GM21576 (cell line): Measurements from ENCODE around the gene ANKRD22.
"Not testable (repeated sequence)": the region's sequence is repeated elsewhere in the genome, so short reads cannot be mapped to it uniquely, and the experiment has no call there.

Source experiments
- ATAC-seq: cut with Tn5 transposase; IDR thresholded peaks from one replicate; pipeline ENCODE4 v1.9.1; 2021; ENCODE audit warnings: mild to moderate bottlenecking, moderate library complexity; ENCODE audit not compliant: unreplicated experiment

The ANKRD22 gene

GRCh38 chr10:88838766-88839350, 12.8 kb downstream of the ANKRD22 start:
- no peak for ATAC-seq

DNA sequence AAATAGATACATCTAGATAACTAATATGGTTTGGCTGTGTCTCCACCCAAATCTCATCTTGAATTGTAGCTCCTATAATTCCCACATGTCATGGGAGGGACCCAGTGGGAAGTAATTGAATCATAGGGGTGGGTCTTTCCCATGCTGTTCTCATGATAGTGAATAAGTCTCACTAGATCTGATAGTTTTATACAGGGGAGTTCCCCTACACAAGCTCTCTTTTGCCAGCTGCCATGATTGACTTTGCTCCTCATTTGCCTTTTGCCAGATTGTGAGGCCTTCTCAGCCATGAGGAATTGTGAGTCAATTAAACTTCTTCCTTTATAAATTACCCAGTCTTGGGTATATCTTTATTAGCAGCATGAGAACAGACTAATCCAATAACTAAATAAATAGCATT, 14.0 kb downstream of the ANKRD22 start:
- not testable (repeated sequence) for ATAC-seq

DNA sequence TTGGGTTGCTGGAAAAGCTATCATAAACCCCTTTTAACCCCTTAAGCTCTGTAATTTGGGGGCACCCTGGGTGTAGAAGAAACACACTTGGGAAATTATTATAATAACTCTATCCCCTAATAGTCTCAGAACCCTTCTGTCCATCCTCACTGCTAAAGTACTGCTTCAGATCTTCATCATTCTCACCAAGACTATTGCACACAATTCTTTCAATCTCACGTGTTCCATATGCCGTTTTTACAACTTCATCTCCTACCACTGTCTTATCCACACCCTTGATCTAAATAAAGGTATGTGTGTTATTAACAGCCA, 15.8 kb downstream of the ANKRD22 start:
- ATAC-seq, result peak; percentile 25

DNA sequence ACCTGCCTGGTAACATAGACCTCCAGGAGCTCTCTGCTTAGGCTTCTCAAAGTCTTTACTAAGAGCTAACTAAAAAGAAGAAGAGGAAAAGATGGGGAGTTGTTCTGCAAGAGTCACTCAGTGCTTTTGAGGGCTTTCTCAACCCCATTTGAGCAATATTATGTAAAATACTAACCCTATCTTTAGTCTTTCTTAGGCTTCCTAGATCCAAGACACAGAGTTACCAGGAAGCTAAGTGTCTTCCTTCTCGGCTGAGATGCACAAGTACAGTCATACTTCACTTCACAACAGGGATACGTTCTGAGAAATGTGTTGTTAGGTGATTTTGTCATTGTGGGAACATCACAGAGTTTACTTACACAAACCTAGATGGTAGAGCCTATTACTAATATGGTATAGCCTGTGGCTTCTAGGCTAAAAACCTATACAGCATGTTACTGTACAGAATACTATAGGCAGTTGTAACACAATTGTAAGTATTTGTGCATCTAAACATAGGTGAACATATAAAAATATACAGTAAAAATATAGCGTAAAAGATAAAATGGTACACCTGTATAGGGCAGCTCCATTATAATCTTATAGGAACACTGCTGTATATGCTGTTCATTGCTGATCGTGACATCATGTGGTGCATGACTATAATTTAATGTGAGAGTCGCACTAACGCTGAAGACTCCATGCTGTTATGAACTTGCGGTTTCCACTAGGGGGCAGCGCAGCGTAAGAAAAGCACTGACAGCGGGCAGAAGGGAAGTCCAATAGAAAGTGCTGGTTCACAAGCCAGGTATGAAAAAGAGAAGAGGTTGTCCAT, 16.3 kb downstream of the ANKRD22 start:
- peak; percentile 68 for ATAC-seq

- no peak for ATAC-seq
These were observed 17.9 kb downstream of the ANKRD22 start for GRCh38 chr10:88833723-88834122.

- no peak for ATAC-seq
These were observed 18.5 kb downstream of the ANKRD22 start for GRCh38 chr10:88833156-88833555.

DNA sequence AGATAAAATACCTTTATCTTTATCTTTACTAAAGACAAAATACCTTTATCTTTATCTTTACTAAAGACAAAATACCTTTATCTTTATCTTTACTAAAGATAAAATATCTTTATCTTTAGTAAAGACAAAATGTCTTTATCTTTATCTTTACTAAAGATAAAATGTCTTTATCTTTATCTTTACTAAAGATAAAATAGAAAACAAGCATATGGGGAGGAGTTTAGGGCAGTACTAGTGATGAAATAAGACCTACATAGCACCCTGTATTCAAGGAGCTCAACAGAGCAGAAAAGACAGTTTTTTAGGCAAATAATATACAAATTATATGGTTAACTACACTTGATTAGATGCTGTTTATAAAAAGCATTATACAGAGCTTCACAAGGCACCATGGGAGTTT, 19.3 kb downstream of the ANKRD22 start:
- ATAC-seq, result no peak

DNA sequence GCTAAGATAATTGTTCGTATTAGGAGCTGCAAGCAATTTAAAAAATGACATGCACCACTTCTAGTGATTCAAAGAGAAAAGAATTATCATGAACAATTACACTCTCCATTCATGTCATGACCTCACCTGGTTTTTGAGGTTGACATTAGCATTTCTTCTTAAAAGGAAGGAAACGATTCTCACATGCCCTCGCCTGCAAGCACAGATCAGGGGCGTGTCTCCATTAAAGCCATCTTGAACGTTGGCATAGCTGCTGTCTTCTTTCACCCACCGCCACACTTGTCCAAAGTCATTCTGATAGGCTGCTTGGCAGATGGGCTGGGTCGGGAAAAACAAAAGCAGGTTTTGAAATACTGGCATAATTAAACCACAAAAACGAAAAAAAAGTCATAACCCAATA, 19.9 kb downstream of the ANKRD22 start:
- no peak for ATAC-seq

GRCh38 chr10:88830643-88831268, 20.9 kb downstream of the ANKRD22 start:
- ATAC-seq, result no peak

DNA sequence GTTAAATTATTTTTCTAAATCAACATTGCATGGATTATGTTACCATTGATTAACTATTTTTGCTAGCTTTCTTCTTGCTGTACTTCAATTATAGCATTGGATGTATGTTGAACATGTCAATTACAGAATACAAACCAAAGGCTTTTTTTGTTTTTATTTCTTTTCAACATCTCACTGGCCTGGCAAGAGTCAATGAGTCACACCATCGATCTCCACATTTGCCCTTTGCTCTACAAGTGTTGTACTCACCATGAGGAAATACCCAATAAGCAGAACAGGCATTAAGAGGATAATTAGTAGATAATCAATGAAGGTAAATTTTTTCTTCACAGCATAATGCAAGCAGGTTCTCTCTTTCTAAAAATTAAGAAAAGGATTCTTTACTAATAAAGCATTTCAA, 23.3 kb downstream of the ANKRD22 start:
- no peak for ATAC-seq

- ATAC-seq, result no peak
These were observed 24.0 kb downstream of the ANKRD22 start for GRCh38 chr10:88827671-88828070.

DNA sequence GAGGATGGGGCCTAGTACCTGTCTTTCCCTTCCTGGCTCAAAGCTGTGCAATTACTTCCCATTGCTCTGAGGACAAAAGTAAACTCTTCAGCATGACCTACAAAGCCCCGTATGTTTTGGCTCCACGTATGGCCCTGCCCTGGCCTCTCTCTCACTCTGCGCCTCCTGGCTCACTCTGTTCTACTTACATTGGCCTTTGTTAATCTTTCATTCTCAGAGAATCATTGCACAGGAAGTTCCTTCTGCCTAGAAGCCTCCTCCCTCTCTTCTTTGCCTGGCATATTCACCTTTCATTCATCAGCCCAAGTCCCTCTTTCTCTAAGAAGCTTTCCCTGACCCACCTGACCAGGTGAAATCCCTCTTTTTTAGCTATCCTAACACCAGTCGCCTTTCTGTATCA, 25.3 kb downstream of the ANKRD22 start:
- ATAC-seq, result no peak

- ATAC-seq, result no peak
These were observed 30.8 kb downstream of the ANKRD22 start for GRCh38 chr10:88820748-88821401.

DNA sequence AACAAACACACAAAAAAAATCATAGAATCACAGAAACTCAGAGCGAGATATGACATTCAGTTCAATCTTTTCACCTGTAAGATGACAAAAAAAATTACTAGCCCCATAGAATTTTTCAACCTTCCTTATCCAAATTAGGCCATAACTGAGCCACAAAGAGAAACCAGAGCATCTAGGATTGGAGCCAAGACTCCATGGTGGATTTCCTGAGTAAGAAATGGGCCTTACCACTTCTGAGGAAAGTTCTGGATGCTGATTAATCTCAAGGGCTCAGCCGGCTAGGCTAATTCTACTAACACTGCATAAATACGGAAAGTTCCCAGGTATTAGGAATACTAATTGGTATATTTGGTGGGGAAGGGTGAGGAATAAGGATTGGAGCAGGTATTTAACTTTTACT, 32.4 kb downstream of the ANKRD22 start:
- no peak for ATAC-seq

DNA sequence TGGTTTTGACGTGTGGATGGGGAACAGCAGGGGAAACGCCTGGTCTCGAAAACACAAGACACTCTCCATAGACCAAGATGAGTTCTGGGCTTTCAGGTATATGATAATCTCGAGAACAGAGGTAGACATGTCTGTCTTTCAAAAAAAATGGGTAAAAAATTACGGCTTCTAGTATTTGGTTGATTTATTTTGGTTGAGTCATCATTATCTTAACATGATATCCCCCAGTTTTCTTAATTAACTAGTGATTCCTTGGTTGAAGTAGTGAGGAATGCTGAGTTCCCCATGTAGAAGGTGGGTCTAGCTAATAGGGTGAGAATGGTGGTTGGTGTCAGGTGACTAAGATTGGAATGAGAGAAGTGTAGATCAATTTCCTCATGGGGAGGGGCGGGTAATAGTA, 38.4 kb downstream of the ANKRD22 start:
- ATAC-seq, result no peak

DNA sequence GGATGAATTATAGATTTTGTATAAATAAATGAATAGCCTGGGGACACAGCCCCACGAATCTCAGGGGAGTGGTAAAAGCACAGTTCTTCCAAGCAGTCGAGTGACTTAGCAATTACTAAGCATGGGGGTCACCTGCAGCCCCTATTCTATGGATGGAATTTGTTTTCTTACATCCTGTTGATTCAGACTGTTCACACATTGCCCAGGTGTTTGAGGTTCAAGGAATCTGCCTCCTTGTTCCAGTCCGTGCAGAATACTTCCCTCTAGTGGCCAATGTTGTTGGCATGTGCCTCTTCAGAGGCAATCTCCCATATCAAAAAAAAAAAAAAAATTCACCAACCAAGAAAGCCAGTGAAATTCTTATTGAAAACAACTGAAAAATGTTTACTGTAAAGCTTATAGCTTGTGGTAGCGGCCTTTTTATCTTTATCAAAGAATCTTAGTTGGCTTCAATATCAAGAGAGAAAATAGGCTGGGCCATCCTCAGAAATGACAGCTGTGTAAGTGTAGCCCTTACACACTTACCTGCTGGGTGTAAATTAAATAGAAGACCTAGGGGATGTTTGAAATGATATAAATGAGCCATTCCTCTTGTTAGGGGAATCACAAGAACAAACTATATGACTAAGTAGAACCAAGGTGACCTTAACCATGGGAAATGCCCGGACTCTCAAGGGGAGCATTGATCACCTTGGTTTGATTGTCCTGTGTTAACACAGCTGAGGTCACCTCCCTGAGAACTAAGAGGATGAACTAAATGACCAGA, 41.3 kb downstream of the ANKRD22 start:
- no peak for ATAC-seq

GRCh38 chr10:88809621-88810020, 42.0 kb downstream of the ANKRD22 start:
- no peak for ATAC-seq

GRCh38 chr10:88805924-88806323, 45.7 kb downstream of the ANKRD22 start:
- ATAC-seq, result no peak

- no peak for ATAC-seq
These were observed 46.3 kb downstream of the ANKRD22 start for GRCh38 chr10:88805361-88805760.

DNA sequence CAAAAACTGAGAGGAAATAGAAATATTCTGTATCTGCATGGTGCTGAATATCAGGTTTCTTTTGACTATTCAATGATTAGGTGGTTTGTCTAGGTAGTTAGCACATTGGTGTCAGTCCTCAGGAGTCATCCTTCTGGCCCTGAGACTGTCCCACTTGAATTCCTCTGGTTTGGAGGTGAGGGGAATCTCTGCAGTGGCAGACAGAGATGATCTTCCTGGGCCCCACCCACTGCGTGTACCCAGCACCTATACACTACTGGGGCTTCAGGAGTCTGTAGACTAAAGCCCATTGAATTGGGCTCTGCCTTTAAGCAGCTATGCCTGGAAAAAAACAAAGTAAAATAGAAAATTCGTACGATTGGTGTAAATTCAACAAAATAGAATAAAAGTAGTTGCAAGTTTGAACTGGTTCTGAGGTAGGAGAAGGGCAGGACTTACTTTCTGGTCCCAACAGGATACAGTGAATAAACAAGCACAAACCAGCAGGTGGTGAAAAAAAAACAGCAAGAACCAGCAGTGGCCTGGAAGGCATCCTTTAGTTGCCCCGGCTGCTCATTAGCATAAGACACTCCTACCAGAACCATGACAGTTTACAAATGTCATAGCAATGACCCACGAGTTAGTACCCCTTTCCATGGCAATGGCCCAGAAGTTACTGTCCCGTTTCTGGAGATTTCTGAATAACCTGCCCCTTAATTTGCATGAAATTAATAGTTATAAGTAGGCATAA, 47.4 kb downstream of the ANKRD22 start:
- no peak for ATAC-seq
